Hematopoietic multipotent progenitor cell treated with erythropoietin and hydrocortisone succinate and interleukin-3 and kit ligand, for 17 days (in vitro differentiated cells): Measurements from ENCODE around the gene CENPB.
A peak's percentile ranks its signal among the peaks of the same experiment; 100 is the strongest.
"Not testable (repeated sequence)": the region's sequence is repeated elsewhere in the genome, so short reads cannot be mapped to it uniquely, and the experiment has no call there.

Experiments used
- DNase-seq: peaks from one replicate; pipeline ENCODE4 v3.0.0-alpha.2; 2015; ENCODE audit warnings: low spot score

Gene CENPB

GRCh38 chr20:3786665-3787323 lies at the start of gene CENPB:
CENPB (minus strand) TSS chr20:3786740; CDS start chr20:3786483, 257 bp downstream.
- DNase-seq = peak; percentile 80

GRCh38 chr20:3836132-3836531 lies 49.6 kb upstream of the CENPB start:
- no peak for DNase-seq

DNA sequence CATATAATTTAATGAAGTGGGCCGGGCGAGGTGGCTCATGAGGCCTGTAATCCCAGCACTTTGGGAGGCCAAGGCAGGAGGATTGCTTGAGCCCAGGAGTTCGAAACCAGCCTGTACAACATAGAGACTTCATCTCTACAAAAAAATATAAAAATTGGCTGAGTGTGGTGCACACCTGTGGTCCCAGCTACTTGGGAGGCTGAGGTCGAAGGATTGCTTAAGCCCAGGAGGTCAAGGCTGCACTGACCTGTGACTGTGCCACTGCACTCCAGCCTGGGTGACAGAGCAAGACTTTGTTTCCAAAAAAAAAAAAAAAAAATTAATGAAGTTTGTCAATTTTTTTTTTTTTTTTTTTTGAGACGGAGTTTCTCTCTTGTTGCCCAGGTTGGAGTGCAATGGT lies 43.4 kb upstream of the CENPB start:
- not testable (repeated sequence) for DNase-seq

DNA sequence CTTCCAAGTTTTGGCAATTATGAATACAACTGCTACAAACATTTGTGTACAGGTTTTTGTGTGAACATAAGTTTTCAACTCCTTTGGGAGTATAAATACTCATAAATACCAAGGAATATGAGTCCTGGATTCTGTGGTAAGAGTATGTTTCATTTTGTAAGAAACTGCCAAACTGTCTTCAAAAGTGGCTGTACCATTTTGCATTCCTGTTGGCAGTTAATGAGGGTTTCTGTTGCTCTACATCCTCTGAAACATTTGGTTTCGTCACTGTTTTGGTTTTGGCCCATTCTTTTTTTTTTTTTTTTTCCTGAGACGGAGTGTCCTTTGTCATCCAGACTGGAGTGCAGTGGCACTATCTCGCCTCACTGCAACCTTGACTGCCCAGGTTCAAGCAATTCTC lies 42.3 kb upstream of the CENPB start:
- DNase-seq = no peak

GRCh38 chr20:3826420-3826819 lies 39.9 kb upstream of the CENPB start:
- DNase-seq = no peak

- no peak for DNase-seq
Observed at GRCh38 chr20:3825526-3825925, 39.0 kb upstream of the CENPB start.

GRCh38 chr20:3823881-3824280 lies 37.3 kb upstream of the CENPB start:
- DNase-seq = no peak

DNA sequence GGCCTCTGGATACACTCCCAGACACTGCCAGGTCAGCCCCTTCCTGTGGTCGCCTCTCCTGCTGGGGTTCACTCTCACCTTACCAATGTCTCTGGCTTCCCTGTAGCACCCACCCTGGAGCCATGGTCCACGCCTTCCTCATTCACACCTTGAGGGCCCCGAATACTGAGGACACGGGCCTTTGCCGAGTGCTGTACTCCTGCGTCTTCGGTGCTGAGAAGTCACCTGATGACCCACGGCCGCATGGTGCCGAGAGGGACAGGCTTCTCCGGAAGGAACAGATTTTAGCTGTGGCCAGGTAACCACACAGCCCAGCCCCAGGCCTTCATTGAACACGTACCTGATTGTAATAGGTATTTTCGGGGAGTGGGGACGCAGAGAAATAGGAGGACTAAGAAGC lies 35.5 kb upstream of the CENPB start:
- DNase-seq = no peak

DNA sequence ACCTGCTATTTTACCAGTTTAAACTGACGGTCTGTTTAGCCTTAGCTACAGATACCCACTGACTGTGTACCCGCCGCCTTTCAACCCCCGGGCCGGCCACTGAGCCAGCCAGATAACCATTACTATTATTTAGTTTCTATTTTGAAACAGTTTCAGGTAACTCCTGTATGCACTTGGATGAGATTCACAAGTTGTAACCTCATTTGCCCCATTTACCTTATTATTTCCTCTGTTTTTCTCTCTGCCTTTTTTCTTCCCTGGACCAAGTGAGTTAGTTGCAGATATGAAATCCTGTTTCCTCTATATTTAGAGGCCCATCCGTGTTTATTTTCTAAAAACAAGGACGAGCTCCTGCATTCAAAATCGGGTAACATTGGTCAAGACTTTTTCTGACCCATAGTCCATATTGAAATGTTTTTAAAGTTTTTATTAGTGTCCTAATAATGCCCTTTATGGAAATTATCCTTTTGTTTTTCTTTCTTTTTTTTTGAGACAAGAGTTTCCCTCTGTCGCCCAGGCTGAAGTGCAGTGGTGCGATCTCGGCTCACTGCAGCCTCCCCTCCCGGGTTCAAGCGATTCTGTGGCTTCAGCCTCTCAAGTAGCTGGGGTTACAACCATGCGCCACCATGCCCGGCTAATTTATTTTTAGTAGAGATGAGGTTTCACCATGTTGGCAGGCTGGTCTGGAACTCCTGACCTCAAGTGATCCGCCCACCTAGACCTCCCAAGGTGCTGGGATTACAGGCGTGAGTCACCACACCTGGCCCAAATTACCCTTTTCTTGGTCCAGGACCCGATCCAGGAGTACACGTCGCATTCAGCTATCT lies 34.6 kb upstream of the CENPB start:
- no peak for DNase-seq

- peak; percentile 98 for DNase-seq
Observed at GRCh38 chr20:3820048-3820900, 33.7 kb upstream of the CENPB start, which contains the start of gene AP5S1. AP5S1 (plus strand) TSS chr20:3820547; CDS start chr20:3822118, 1,571 bp downstream.

- no peak for DNase-seq
Observed at GRCh38 chr20:3819411-3820047, 33.0 kb upstream of the CENPB start.

GRCh38 chr20:3818155-3819151 lies 31.9 kb upstream of the CENPB start:
- peak; percentile 74 for DNase-seq

GRCh38 chr20:3815703-3816315 lies 29.3 kb upstream of the CENPB start:
- DNase-seq = no peak

DNA sequence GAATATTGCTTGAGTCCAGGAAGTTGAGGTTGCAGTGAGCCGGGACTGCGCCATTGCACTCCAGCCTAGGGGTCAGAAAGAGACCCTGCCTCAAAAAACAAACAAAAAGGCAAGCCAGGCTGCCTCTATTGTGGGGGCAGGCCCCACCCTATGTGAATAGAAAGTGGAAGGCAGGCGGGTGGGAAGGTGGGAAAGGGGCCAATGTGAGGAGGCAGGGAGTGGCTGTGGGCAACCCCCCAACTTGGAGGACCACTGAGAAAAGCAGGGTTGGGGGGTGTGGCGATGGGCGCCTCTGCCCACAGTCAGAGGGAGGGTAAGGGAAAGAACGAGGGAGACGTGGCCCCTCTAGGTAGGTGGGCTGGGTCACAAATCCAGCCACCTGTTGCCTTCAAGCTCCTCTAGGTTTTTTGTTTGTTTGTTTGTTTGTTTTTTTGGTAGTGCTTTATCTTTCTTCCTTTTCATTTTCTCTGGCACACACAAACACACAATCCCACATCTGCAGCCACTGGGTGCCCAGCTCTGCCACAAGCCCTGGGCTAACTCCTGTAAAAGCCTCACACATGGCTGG lies 28.5 kb upstream of the CENPB start:
- DNase-seq = no peak

- DNase-seq = no peak
Observed at GRCh38 chr20:3813848-3814581, 27.5 kb upstream of the CENPB start.

DNA sequence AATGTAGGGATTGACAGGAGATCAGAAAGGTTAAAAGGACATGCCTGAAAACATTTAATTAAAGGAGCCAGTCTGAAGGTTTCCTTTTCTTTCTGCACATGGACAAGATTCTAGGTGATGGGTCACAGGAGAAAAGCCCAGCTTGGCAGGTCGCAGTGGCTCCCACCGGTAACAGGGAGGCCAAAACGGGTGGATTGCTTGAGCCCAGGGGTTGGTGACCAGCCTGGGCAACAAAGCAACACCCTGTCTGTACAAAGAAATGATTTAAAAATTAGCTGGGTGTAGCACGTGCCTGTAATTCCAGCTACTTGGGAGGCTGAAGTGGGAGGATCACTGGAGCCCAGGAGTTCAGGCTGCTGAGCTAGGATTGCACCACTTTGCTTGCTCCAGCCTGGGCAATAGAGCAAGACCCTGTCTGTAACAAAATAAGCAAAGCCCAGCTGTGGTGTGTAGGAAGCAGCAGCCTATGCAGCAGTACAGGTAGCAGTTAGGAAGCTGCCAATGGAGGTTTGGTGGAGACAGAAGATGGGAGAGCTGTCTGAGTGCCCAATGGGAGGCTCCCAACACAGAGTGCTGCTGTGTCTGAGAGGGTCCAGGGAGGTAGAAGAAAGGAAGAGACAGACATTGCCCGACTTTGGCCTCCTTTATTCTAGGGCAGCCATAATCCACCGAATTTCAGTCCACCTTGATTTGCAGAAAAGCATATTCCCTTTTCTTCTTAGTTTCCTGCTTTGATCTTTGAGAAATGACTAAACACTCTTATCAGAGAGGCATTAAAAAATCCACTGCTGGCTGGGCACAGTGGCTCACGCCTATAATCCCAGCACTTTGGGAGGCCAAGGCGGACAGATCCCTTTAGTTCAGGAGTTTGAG lies 26.7 kb upstream of the CENPB start:
- no peak for DNase-seq

GRCh38 chr20:3812259-3812681 lies 25.7 kb upstream of the CENPB start:
- DNase-seq = no peak
